Endothelial cell (in vitro differentiated cells): ENCODE measurements around the gene NINJ1. TPM values are rescaled to one million over a fixed set of nuclear protein-coding genes. Genes with fewer than 3 reads are reported as not detected.

ENCODE experiments used
- DNase-seq: peaks from one replicate; pipeline ENCODE4 v3.0.0; 2021; ENCODE audit warnings: low spot score
- H3K27ac Mint-ChIP-seq: one replicate; pipeline ENCODE4 v1.8.0; 2021; ENCODE audit warnings: mixed read lengths, inconsistent platforms; ENCODE audit not compliant: unreplicated experiment
- H3K27me3 Mint-ChIP-seq: one replicate; pipeline ENCODE4 v1.8.0; 2021; ENCODE audit warnings: mild to moderate bottlenecking, moderate library complexity, mixed read lengths, inconsistent platforms; ENCODE audit not compliant: unreplicated experiment
- H3K36me3 Mint-ChIP-seq: one replicate; pipeline ENCODE4 v1.8.0; 2021; ENCODE audit warnings: mild to moderate bottlenecking, low read depth, mixed read lengths, inconsistent platforms; ENCODE audit not compliant: unreplicated experiment
- H3K4me1 Mint-ChIP-seq: one replicate; pipeline ENCODE4 v1.8.0; 2021; ENCODE audit warnings: mild to moderate bottlenecking, mixed read lengths, inconsistent platforms; ENCODE audit not compliant: unreplicated experiment
- H3K4me3 Mint-ChIP-seq: one replicate; pipeline ENCODE4 v1.8.0; 2021; ENCODE audit warnings: mild to moderate bottlenecking, mixed read lengths, inconsistent platforms; ENCODE audit not compliant: unreplicated experiment
- H3K9me3 Mint-ChIP-seq: one replicate; pipeline ENCODE4 v1.8.0; 2021; ENCODE audit warnings: mixed read lengths, inconsistent platforms; ENCODE audit not compliant: unreplicated experiment
- CTCF ChIP-seq: fragments of 200-600 bp; sonication (generic); IDR thresholded peaks from one replicate; pipeline ENCODE4 v1.5.0; 2021; ENCODE audit warnings: antibody characterized with exemption; ENCODE audit not compliant: unreplicated experiment
- total RNA-seq: library from RNA; stranded (reverse); fragmentation: NEBNext Ultra II Directional; extraction: Animal tissue kit (Norgen Biotek cat#: 25700); gene quantifications from one replicate; pipeline ENCODE4 v1.2.1, GENCODE V29; 2021; ENCODE audit not compliant: unreplicated experiment

NINJ1 gene
- total RNA-seq, 1 donor from 2014 or later = 34.2 TPM

GRCh38 chr9:93164085-93164484, 30.0 kb upstream of the NINJ1 start:
- TF ChIP-seq CTCF = no peak
- DNase-seq = no peak
- H3K4me1 Mint-ChIP-seq = no peaks in the 10 kb centered on the region

DNA sequence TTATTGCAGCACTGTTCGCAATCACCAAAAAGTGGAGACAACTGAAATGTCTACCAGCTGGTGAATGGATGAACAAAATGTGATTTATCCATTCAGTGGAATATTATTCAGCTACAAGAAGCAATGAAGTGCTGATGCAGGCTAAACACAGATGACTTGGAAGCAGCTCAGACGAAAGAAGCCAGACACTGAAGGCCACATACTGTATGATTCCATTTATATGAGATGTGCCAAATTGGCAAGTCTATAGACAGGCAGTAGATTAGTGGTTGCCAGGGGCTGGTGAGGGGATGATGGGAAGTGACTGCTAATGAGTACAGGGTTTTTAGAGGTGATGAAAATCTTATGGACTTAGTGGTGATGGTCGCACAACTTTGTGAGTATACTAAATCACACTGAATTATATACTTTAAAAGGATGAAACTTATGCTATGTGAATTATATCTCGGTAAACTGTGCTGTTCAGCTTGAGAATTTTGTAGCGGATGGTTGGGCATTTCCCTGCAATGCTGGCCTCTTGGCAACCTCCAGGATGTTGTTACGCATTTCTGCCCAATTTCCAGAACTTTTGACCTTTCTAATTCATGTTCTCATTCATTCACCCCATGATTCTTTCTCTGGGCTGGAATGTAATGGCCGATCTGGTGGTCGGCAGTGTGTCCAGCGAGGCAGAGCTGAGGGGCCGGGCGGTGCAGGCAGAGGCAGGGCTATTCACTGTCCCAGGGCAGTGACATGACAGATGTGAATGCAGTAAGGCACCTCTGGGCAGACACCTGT, 27.9 kb upstream of the NINJ1 start:
- DNase-seq = no peak
- no peak overlapping the region for H3K4me3 Mint-ChIP-seq
- no peaks in the 10 kb centered on the region for H3K4me1 Mint-ChIP-seq
- TF ChIP-seq CTCF = no peak
- peaks cover 2% of the 10 kb centered on the region for H3K27me3 Mint-ChIP-seq
- H3K27ac Mint-ChIP-seq = no peak overlapping the region
- H3K36me3 Mint-ChIP-seq = no peaks in the 10 kb centered on the region
- H3K9me3 Mint-ChIP-seq = no peaks in the 10 kb centered on the region

More at GRCh38 chr9:93164085-93164484, 30.0 kb upstream of the NINJ1 start:
- Mint-ChIP-seq H3K9me3 (no peaks in the 10 kb centered on the region), H3K4me3 (no peak overlapping the region), H3K27ac (no peak overlapping the region), H3K36me3 (no peaks in the 10 kb centered on the region), H3K27me3 (peaks cover 4% of the 10 kb centered on the region)

DNA sequence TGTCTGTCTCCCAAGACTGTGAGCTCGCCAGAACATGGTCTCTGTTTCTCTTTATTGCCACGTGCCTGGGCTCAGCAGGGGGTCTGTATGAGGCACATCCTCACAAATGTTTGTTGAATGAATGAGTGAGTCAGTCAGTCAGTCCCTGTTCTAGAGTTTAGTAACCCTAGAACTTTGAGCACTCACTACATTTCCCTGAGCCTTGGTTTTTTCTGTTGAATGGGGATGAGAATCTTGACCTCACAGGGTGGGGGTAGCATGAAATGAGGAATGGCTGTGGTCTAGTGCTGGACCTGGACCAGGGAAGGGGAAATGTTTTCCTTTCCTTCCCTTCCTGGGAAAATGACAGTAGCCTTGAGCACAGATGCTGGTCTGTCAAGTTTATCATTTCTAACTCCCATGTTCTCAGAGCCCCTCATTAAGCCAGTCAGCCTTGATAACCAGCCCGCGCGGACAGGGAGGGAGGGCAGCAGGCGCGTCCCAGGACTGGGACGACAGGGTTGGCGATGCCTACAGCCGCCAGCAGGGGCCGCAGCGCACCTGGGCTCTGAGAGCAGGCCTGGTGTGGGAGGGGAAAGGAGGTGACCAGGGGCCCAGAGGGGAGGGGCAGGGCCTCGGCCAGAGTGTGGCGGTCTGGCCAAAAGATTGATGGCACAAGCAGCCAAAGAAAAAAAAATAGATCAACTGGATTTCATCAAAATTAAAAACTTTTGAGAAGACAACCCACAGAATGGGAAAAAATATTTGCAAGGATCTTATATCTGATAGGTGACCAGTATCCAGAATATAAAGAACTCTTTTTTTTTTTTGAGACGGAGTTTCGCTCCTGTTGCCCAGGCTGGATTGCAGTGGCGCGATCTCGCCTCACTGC, 25.8 kb upstream of the NINJ1 start:
- Mint-ChIP-seq H3K9me3 (no peaks in the 10 kb centered on the region), H3K27me3 (peaks cover 2% of the 10 kb centered on the region), H3K4me1 (no peaks in the 10 kb centered on the region), H3K36me3 (no peaks in the 10 kb centered on the region), H3K4me3 (no peak overlapping the region), H3K27ac (no peak overlapping the region)
- peak; percentile 94 for DNase-seq
- peak; percentile 83 for TF ChIP-seq CTCF

DNA sequence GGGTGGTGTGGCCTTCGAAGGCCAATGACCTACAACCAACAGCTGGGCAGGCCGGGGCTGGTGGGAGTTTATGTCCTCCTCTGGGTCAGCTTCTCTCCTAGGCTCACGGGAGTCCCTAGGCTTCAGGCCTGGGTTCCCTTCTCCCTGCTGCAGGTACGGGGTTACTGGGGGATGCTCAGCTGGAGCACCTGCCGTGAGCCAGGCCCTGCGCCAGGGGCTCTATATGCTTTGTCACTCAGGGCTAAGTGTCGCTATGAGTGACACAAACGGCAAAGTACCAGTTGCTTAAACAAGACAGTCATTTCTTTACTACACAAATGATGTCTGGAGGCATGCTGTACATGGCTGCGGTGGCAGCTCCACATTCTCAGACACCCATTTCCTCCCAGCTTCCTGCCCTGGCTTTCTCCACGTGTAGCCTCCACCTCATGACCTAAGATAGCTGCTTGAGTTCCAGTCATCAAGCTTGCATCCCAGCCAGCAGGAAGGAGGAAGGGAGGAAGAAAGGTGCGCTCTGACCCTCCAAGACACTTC, 22.5 kb upstream of the NINJ1 start:
- no peak for TF ChIP-seq CTCF
- Mint-ChIP-seq H3K9me3 (no peaks in the 10 kb centered on the region), H3K4me1 (no peaks in the 10 kb centered on the region), H3K4me3 (no peak overlapping the region), H3K27me3 (peaks cover 2% of the 10 kb centered on the region), H3K27ac (no peak overlapping the region), H3K36me3 (no peaks in the 10 kb centered on the region)
- no peak for DNase-seq
